ENCODE results near the gene CARD10. TPM values are rescaled to one million over a fixed set of nuclear protein-coding genes. Genes with fewer than 3 reads are reported as not detected.

CARD10 gene
- total RNA-seq, 1 experiment from 2014 or later: 17.7 TPM

DNA sequence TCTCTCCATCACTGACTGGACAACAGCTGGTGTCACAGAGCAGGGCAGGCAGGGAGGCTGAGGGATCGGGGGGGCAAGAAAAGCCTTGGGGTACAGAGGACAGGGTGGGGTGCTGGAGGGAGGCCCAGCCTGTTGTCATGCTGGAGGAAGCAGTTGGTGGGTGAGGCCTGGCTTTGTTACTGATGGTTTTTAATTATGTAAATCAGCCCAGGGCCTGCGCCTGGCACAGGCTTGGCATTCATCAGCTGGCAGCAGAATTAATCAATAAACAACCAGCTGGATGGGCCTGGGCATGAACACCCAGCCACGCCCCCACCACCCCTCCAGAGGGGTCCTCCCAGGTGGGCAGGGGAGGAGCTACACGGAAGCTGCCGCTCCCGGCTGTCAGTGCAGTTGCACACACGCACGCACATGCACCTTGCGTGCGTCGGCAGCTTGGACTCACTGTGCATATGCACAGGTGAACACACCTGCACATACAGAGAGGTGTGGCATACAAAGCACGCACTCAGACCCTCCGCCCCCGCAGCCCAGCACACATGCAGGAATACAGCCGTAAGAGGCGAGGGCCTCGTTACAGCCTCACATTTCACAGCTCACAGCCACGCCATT is 70.6 kb downstream of the CARD10 start:
- Histone ChIP-seq H3K23ac (ENCODE audit: insufficient read length, low read depth, low read length) (no peak overlapping the region), H3K79me2 (ENCODE audit: insufficient read depth, low read length) (no peaks in the 10 kb centered on the region), H2BK120ac (ENCODE audit: low read depth, low read length, poor library complexity, severe bottlenecking) (no peak overlapping the region), H2BK15ac (ENCODE audit: low read depth, low read length) (no peak overlapping the region), H2AK5ac (ENCODE audit: insufficient read length, low read length) (no peak overlapping the region), H3K4ac (ENCODE audit: low read depth, low read length) (no peak overlapping the region), H3K18ac (ENCODE audit: insufficient read length, low read depth, low read length) (no peak overlapping the region), H3K9ac (ENCODE audit: extremely low read depth, insufficient read length, low read length) (no peak overlapping the region), H3K56ac (ENCODE audit: insufficient read length, low read depth, low read length) (no peak overlapping the region), H2BK5ac (ENCODE audit: insufficient read length, low read length) (no peak overlapping the region), H3K14ac (ENCODE audit: insufficient read depth, low read length) (no peak overlapping the region), H3K4me2 (ENCODE audit: insufficient read depth, insufficient read length, low read length) (no peak overlapping the region), H4K20me1 (ENCODE audit: control insufficient read depth, insufficient read depth, insufficient read length) (no peaks in the 10 kb centered on the region), H2BK12ac (ENCODE audit: insufficient read length, low read depth, low read length) (no peak overlapping the region), H3K4me1 (ENCODE audit: insufficient read depth, low read length) (no peaks in the 10 kb centered on the region), H3K27me3 (ENCODE audit: insufficient read depth, low read length) (no peaks in the 10 kb centered on the region), H4K91ac (ENCODE audit: insufficient read length, low read depth, low read length) (no peak overlapping the region), H3K27ac (ENCODE audit: insufficient read length, low read depth, low read length) (no peak overlapping the region), H2BK20ac (ENCODE audit: low read depth, low read length, poor library complexity, severe bottlenecking) (no peak overlapping the region), H3T11ph (ENCODE audit: low read length) (no peak overlapping the region), H4K5ac (ENCODE audit: insufficient read length, low read depth, low read length) (no peak overlapping the region), H2AFZ (ENCODE audit: low read length) (no peak overlapping the region), H3K79me1 (ENCODE audit: insufficient read depth, low read depth, low read length, poor library complexity, severe bottlenecking) (no peaks in the 10 kb centered on the region), H3K9me3 (ENCODE audit: control insufficient read depth, low read depth, low read length) (no peaks in the 10 kb centered on the region), H3K23me2 (ENCODE audit: insufficient read length, low read depth, low read length, poor library complexity, severe bottlenecking) (no peaks in the 10 kb centered on the region), H4K8ac (replicated peaks; ENCODE audit: insufficient read length, low read depth, low read length) (no peak overlapping the region)
- TF ChIP-seq, protein P1, sequence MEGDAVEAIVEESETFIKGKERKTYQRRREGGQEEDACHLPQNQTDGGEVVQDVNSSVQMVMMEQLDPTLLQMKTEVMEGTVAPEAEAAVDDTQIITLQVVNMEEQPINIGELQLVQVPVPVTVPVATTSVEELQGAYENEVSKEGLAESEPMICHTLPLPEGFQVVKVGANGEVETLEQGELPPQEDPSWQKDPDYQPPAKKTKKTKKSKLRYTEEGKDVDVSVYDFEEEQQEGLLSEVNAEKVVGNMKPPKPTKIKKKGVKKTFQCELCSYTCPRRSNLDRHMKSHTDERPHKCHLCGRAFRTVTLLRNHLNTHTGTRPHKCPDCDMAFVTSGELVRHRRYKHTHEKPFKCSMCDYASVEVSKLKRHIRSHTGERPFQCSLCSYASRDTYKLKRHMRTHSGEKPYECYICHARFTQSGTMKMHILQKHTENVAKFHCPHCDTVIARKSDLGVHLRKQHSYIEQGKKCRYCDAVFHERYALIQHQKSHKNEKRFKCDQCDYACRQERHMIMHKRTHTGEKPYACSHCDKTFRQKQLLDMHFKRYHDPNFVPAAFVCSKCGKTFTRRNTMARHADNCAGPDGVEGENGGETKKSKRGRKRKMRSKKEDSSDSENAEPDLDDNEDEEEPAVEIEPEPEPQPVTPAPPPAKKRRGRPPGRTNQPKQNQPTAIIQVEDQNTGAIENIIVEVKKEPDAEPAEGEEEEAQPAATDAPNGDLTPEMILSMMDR (conservative IDR thresholded peaks at IDR 0.05): no peak
- DNase-seq: no peak
- H3K4me1 Mint-ChIP-seq: peaks cover 2 to 13% of the 10 kb centered on the region in 2 experiments; a peak in 3 of 4 replicates
- no CpG with 5 or more reads among the region's 18 CpGs for WGBS (ENCODE audit: extremely low coverage, insufficient read length, low lambda C conversion rate)
- H3K27ac Mint-ChIP-seq: no peak overlapping the region
- peaks cover 0 to 14% (median 0%) of the 10 kb centered on the region in 3 experiments; a peak in 4 of 7 replicates for H3K36me3 Mint-ChIP-seq (ENCODE audit: insufficient read depth in 1 of 3, low read depth in 3 of 3)
- peaks cover 2 to 16% of the 10 kb centered on the region in 2 experiments; a peak in 3 of 5 replicates for H3K9me3 Mint-ChIP-seq
- peaks cover 18% of the 10 kb centered on the region for H3K27me3 Mint-ChIP-seq (ENCODE audit: low read depth)
- no peak overlapping the region for H3K4me3 Mint-ChIP-seq
